Suprapubic skin (tissue), 4 donors: ENCODE results near the gene DPEP1.

Experiments used
- EP300 ChIP-seq: sonication (generic); formaldehyde crosslinking; IDR thresholded peaks from one replicate; pipeline ENCODE4 v1.6.1; 2017; ENCODE audit warnings: antibody characterized with exemption
- POLR2A ChIP-seq, 2 donors: fragments of 450-650 bp; IDR thresholded peaks; one replicate each; pipeline ENCODE4 v1.6.1; 2017; ENCODE audit warnings: antibody characterized with exemption in 2 of 2, mild to moderate bottlenecking in 2 of 2, moderate library complexity in 2 of 2
- POLR2AphosphoS5 ChIP-seq, 3 donors: sonication (generic); formaldehyde crosslinking; IDR thresholded peaks; one replicate each; pipeline ENCODE4 v1.6.1; 2017; ENCODE audit warnings: antibody characterized with exemption in 3 of 3

DNA sequence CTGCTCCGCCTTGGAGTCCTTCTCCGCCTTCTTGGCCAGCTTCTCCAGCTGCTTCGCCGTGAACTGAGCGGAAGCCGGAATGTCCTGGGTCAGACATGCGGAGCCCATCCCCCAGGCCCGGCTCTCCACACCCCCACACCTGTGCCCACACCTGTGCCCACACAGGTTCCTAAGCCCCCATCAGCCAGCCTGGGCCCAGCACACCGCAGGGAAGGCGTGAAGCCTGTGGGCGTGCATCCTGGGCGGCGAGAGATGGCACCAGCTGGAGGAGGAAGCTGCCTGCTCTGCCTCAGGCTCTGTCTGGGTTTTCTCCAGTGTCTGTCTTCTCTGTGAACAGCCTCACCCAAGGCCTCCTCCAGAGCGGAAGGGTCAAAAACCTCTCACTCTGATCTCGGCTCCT is 38.1 kb downstream of the DPEP1 start:
- no peak for TF ChIP-seq POLR2A (IDR thresholded peaks at IDR 0.05)
- no peak for TF ChIP-seq EP300
- no peak for TF ChIP-seq POLR2AphosphoS5 (IDR thresholded peaks at IDR 0.05)
